WTC11 (cell line): ENCODE results near the gene C12orf50. TPM values are rescaled to one million over a fixed set of nuclear protein-coding genes. Genes with fewer than 3 reads are reported as not detected.

ENCODE experiments used
- ATAC-seq: fragments of 200-7000 bp; cut with Tn5 transposase; 2 replicates; pipeline ENCODE4 v1.10.0; 2021; ENCODE audit warnings: mild to moderate bottlenecking, moderate library complexity
- CTCF ChIA-PET: fragments of 300-600 bp; sonication (Branson Sonifier 250); formaldehyde crosslinking; loops from one replicate; lab custom pipeline; 2021; ENCODE audit warnings: antibody characterized with exemption; lab: Charles Lee
- POLR2A ChIA-PET: fragments of 350-600 bp; sonication (Branson Sonifier 250); formaldehyde crosslinking; loops from one replicate; lab custom pipeline; 2021; ENCODE audit warnings: antibody characterized with exemption; lab: Charles Lee
- DNase-seq: peaks from one replicate; pipeline ENCODE4 v3.0.0; 2021; ENCODE audit warnings: low spot score
- H3K27ac Mint-ChIP-seq: 2 replicates; pipeline ENCODE4 v1.8.0; 2021; ENCODE audit warnings: mixed read lengths
- H3K27me3 Mint-ChIP-seq: 2 replicates; pipeline ENCODE4 v1.8.0; 2021; ENCODE audit warnings: low read depth, mild to moderate bottlenecking, moderate library complexity, mixed read lengths
- H3K36me3 Mint-ChIP-seq: 2 replicates; pipeline ENCODE4 v1.8.0; 2021; ENCODE audit warnings: mixed read lengths
- H3K4me1 Mint-ChIP-seq: 2 replicates; pipeline ENCODE4 v1.8.0; 2022; ENCODE audit warnings: mixed read lengths
- H3K4me3 Mint-ChIP-seq: 2 replicates; pipeline ENCODE4 v1.8.0; 2021; ENCODE audit warnings: mild to moderate bottlenecking, moderate library complexity, mixed read lengths
- H3K9me3 Mint-ChIP-seq: 2 replicates; pipeline ENCODE4 v1.8.0; 2021; ENCODE audit warnings: mixed read lengths
- ATF1 ChIP-seq: sonication (generic); formaldehyde crosslinking; IDR thresholded peaks from 2 replicates; pipeline ENCODE4 v1.8.1; 2023; ENCODE audit warnings: mild to moderate bottlenecking, moderate library complexity, missing genetic modification reagents
- FOXK1 ChIP-seq: sonication (generic); formaldehyde crosslinking; IDR thresholded peaks from 2 replicates; pipeline ENCODE4 v1.8.0; 2022; ENCODE audit warnings: mild to moderate bottlenecking, moderate library complexity, missing genetic modification reagents
- GRHL2 ChIP-seq: fragments of 250-450 bp; sonication (Bioruptor Pico); IDR thresholded peaks from 2 replicates; pipeline ENCODE4 v1.8.0; 2022; ENCODE audit warnings: mild to moderate bottlenecking, moderate library complexity; ENCODE audit not compliant: insufficient replicate concordance, severe bottlenecking
- JAZF1 ChIP-seq: fragments of 250-450 bp; sonication (Bioruptor Pico); IDR thresholded peaks from 2 replicates; pipeline ENCODE4 v1.9.0; 2021; ENCODE audit warnings: moderate library complexity, mild to moderate bottlenecking, inconsistent platforms
- JUN ChIP-seq: sonication (generic); formaldehyde crosslinking; IDR thresholded peaks from 2 replicates; pipeline ENCODE4 v1.8.0; 2023; ENCODE audit warnings: mild to moderate bottlenecking, missing genetic modification reagents
- KAT7 ChIP-seq: sonication (generic); formaldehyde crosslinking; IDR thresholded peaks from 2 replicates; pipeline ENCODE4 v1.8.1; 2023; ENCODE audit warnings: missing genetic modification reagents, mild to moderate bottlenecking, borderline replicate concordance
- NFATC4 ChIP-seq: fragments of 250-450 bp; sonication (Bioruptor Pico); IDR thresholded peaks from 2 replicates; pipeline ENCODE4 v1.9.0; 2021; ENCODE audit warnings: mild to moderate bottlenecking
- NFE2L1 ChIP-seq: sonication (generic); formaldehyde crosslinking; IDR thresholded peaks from 2 replicates; pipeline ENCODE4 v1.8.1; 2023; ENCODE audit warnings: missing genetic modification reagents
- RELA ChIP-seq: sonication (generic); formaldehyde crosslinking; IDR thresholded peaks from 2 replicates; pipeline ENCODE4 v1.8.1; 2022; ENCODE audit warnings: missing genetic modification reagents, mild to moderate bottlenecking, borderline replicate concordance
- SMAD3 ChIP-seq: sonication (generic); formaldehyde crosslinking; IDR thresholded peaks from 2 replicates; pipeline ENCODE4 v1.8.0; 2022; ENCODE audit warnings: missing genetic modification reagents, mild to moderate bottlenecking, borderline replicate concordance
- SMAD4 ChIP-seq: sonication (generic); formaldehyde crosslinking; IDR thresholded peaks from 2 replicates; pipeline ENCODE4 v1.8.0; 2022; ENCODE audit warnings: mild to moderate bottlenecking, missing genetic modification reagents
- TP53 ChIP-seq: sonication (generic); formaldehyde crosslinking; IDR thresholded peaks from 2 replicates; pipeline ENCODE4 v1.8.1; 2023; ENCODE audit warnings: mild to moderate bottlenecking, missing genetic modification reagents
- ZBTB21 ChIP-seq: sonication (generic); formaldehyde crosslinking; IDR thresholded peaks from 2 replicates; pipeline ENCODE4 v1.8.1; 2023; ENCODE audit warnings: mild to moderate bottlenecking, missing genetic modification reagents, borderline replicate concordance
- ZNF671 ChIP-seq: fragments of 250-450 bp; sonication (Bioruptor Pico); IDR thresholded peaks from 2 replicates; pipeline ENCODE4 v1.8.0; 2021; ENCODE audit warnings: mild to moderate bottlenecking
- total RNA-seq: library from RNA; stranded (reverse); gene quantifications from 3 replicates; pipeline ENCODE4 v1.2.3, GENCODE V29; 2021
- TF ChIP-seq, protein P1 (sequence below): sonication (generic); formaldehyde crosslinking; IDR thresholded peaks from 2 replicates; pipeline ENCODE4 v1.8.0; 2022; ENCODE audit warnings: mild to moderate bottlenecking, missing genetic modification reagents
- TF ChIP-seq, protein P2 (sequence below): sonication (generic); formaldehyde crosslinking; IDR thresholded peaks from 2 replicates; pipeline ENCODE4 v1.8.1; 2023; ENCODE audit warnings: mild to moderate bottlenecking, missing genetic modification reagents
- TF ChIP-seq, protein P3 (sequence below): sonication (generic); formaldehyde crosslinking; IDR thresholded peaks from 2 replicates; pipeline ENCODE4 v1.8.1; 2023; ENCODE audit warnings: mild to moderate bottlenecking, missing genetic modification reagents, moderate library complexity
- TF ChIP-seq, protein P4 (sequence below): sonication (generic); formaldehyde crosslinking; IDR thresholded peaks from 2 replicates; pipeline ENCODE4 v1.8.1; 2022; ENCODE audit warnings: mild to moderate bottlenecking, moderate library complexity, missing genetic modification reagents
- TF ChIP-seq, protein P5 (sequence below): sonication (generic); formaldehyde crosslinking; IDR thresholded peaks from 2 replicates; pipeline ENCODE4 v1.8.0; 2022; ENCODE audit warnings: mild to moderate bottlenecking, missing genetic modification reagents
- TF ChIP-seq, protein P6 (sequence below): fragments of 250-450 bp; sonication (Bioruptor Pico); conservative IDR thresholded peaks from 2 replicates; pipeline ENCODE4 v1.9.0; 2021; ENCODE audit warnings: mild to moderate bottlenecking
- TF ChIP-seq, protein P7 (sequence below): fragments of 250-450 bp; sonication (Bioruptor Pico); IDR thresholded peaks from 2 replicates; pipeline ENCODE4 v2.1.2; 2022; ENCODE audit warnings: mild to moderate bottlenecking, moderate library complexity

C12orf50 gene
- total RNA-seq, 1 experiment from 2014 or later: not detected

DNA sequence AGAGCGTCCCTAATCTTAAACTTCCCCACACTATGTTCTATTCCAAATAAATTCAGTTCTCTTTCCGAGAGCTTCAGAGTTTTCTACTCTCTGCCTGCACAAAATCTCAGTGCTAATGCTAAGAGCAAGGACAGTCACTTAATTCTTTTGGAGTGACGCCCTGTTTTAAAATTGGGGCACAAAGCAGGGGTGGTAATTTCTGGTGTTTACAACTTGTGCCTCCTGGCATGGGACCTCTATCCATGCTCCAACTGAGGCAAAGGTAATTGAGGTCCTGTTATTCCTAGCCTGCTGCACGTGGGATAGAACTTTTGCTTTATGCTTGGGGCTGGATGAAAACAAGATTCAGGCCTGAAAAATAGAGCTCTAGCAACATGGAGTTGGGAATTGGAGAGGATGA, 22.9 kb downstream of the C12orf50 start:
- H3K36me3 Mint-ChIP-seq: no peaks in the 10 kb centered on the region
- no peak for ATAC-seq
- no peaks in the 10 kb centered on the region for H3K4me1 Mint-ChIP-seq
- no peak overlapping the region for H3K4me3 Mint-ChIP-seq
- TF ChIP-seq, protein P1, sequence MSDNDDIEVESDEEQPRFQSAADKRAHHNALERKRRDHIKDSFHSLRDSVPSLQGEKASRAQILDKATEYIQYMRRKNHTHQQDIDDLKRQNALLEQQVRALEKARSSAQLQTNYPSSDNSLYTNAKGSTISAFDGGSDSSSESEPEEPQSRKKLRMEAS (CRISPR knock-in tag): no peak
- TF ChIP-seq ZNF671 (CRISPR knock-in tag) (no peak), JUN (no peak), SMAD4 (CRISPR knock-in tag) (no peak), JAZF1 (no peak)
- TF ChIP-seq, protein P2, sequence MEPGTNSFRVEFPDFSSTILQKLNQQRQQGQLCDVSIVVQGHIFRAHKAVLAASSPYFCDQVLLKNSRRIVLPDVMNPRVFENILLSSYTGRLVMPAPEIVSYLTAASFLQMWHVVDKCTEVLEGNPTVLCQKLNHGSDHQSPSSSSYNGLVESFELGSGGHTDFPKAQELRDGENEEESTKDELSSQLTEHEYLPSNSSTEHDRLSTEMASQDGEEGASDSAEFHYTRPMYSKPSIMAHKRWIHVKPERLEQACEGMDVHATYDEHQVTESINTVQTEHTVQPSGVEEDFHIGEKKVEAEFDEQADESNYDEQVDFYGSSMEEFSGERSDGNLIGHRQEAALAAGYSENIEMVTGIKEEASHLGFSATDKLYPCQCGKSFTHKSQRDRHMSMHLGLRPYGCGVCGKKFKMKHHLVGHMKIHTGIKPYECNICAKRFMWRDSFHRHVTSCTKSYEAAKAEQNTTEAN (CRISPR knock-in tag): no peak
- TF ChIP-seq, protein P3, sequence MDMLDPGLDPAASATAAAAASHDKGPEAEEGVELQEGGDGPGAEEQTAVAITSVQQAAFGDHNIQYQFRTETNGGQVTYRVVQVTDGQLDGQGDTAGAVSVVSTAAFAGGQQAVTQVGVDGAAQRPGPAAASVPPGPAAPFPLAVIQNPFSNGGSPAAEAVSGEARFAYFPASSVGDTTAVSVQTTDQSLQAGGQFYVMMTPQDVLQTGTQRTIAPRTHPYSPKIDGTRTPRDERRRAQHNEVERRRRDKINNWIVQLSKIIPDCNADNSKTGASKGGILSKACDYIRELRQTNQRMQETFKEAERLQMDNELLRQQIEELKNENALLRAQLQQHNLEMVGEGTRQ (CRISPR knock-in tag): no peak
- TF ChIP-seq, all 79 proteins: peak for 0
- no peak for DNase-seq
- Mint-ChIP-seq H3K9me3 (peaks cover 30% of the 10 kb centered on the region), H3K27me3 (no peaks in the 10 kb centered on the region), H3K27ac (no peak overlapping the region)
- POLR2A ChIA-PET: interaction anchor here (0.7 kb wide), 1 partner anchor 974 kb away, joined by 5 read pairs; no protein-coding TSS in a partner anchor
- CTCF ChIA-PET: no interaction called here

DNA sequence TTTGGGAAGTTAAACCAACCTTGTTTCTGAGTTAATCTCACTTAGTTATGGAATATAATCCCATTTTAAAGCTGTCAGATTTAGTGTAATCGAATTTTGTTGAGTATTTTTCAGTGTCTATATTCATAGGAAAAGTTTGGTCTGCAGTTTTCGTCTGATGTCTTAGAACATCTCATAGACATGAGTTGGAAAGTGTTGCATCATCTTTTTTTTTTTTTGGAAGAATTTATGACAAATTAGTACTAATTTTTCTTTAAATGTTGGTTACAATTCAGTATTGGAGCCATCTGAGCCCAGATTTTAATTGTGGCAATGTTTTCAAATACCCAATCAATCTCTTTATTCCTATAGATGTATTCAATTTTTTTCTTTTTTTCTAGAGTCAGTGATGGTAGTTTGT, 27.9 kb downstream of the C12orf50 start:
- Mint-ChIP-seq H3K4me1 (no peaks in the 10 kb centered on the region), H3K9me3 (peaks cover 25% of the 10 kb centered on the region), H3K4me3 (no peak overlapping the region), H3K27me3 (no peaks in the 10 kb centered on the region), H3K36me3 (no peaks in the 10 kb centered on the region), H3K27ac (no peak overlapping the region)
- ChIA-PET CTCF (no interaction called here), POLR2A (no interaction called here)
- no peak for TF ChIP-seq TP53
- no peak for TF ChIP-seq ZBTB21 (CRISPR knock-in tag)
- TF ChIP-seq KAT7: no peak
- no peak for TF ChIP-seq FOXK1 (CRISPR knock-in tag)
- TF ChIP-seq, protein P4, sequence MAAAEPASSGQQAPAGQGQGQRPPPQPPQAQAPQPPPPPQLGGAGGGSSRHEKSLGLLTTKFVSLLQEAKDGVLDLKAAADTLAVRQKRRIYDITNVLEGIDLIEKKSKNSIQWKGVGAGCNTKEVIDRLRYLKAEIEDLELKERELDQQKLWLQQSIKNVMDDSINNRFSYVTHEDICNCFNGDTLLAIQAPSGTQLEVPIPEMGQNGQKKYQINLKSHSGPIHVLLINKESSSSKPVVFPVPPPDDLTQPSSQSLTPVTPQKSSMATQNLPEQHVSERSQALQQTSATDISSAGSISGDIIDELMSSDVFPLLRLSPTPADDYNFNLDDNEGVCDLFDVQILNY (CRISPR knock-in tag): no peak
- TF ChIP-seq RELA: no peak
- TF ChIP-seq NFATC4 (CRISPR knock-in tag): no peak
- no peak for TF ChIP-seq GRHL2
- no peak for TF ChIP-seq SMAD3 (CRISPR knock-in tag)
- no peak for TF ChIP-seq NFE2L1 (CRISPR knock-in tag)
- TF ChIP-seq, protein P5, sequence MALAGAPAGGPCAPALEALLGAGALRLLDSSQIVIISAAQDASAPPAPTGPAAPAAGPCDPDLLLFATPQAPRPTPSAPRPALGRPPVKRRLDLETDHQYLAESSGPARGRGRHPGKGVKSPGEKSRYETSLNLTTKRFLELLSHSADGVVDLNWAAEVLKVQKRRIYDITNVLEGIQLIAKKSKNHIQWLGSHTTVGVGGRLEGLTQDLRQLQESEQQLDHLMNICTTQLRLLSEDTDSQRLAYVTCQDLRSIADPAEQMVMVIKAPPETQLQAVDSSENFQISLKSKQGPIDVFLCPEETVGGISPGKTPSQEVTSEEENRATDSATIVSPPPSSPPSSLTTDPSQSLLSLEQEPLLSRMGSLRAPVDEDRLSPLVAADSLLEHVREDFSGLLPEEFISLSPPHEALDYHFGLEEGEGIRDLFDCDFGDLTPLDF (CRISPR knock-in tag): no peak
- TF ChIP-seq, protein P6, sequence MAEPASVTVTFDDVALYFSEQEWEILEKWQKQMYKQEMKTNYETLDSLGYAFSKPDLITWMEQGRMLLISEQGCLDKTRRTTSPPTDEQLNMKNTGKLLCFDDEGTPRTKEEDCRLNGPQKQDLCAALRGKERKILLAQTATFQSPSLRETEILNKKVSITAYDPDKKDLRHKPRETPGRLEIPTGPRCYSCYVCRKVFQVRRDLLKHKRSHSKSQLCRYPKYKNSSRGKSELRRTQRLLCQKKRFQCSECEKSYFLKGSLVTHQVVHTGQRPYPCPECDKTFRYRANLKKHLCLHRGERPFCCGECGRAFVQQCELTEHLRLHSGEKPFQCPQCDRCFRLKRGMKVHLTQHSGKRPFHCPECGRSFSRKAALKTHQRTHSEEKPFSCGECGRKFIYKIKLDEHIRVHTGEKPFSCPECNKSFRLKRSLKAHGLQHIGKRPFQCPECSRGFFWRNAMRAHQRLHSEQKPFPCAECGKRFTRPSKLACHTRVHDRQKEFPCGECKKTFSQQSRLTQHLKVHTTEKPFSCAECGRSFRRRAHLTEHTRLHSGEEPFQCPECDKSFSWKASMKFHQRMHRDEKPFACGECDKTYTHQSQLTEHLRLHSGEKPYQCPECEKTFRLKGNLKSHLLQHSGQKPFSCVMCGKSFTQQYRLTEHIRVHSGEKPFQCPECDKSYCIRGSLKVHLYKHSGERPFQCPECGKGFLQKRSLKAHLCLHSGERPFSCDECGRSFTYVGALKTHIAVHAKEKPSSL (CRISPR knock-in tag): no peak
- no peak for TF ChIP-seq SMAD4 (CRISPR knock-in tag)
- TF ChIP-seq ATF1 (CRISPR knock-in tag): no peak
- TF ChIP-seq, protein P7, sequence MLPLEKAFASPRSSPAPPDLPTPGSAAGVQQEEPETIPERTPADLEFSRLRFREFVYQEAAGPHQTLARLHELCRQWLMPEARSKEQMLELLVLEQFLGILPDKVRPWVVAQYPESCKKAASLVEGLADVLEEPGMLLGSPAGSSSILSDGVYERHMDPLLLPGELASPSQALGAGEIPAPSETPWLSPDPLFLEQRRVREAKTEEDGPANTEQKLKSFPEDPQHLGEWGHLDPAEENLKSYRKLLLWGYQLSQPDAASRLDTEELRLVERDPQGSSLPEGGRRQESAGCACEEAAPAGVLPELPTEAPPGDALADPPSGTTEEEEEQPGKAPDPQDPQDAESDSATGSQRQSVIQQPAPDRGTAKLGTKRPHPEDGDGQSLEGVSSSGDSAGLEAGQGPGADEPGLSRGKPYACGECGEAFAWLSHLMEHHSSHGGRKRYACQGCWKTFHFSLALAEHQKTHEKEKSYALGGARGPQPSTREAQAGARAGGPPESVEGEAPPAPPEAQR (CRISPR knock-in tag): no peak
- ATAC-seq (no peak), DNase-seq (no peak)
